PC-9 (cell line): ENCODE results near the gene RCSD1. TPM values are rescaled to one million over a fixed set of nuclear protein-coding genes. Genes with fewer than 3 reads are reported as not detected.
A peak's percentile ranks its signal among the peaks of the same experiment; 100 is the strongest.

Experiments
- BruUV-seq: library from RNA; stranded (reverse); fragments of 400-500 nt; replicated peaks from 2 replicates; lab custom pipeline; 2021; lab: Mats Ljungman, UMichigan
- CTCF ChIA-PET: fragments of 300-600 bp; sonication (Branson Sonifier 250); formaldehyde crosslinking; loops from one replicate; lab custom pipeline; 2022; ENCODE audit warnings: antibody characterized with exemption; lab: Charles Lee
- POLR2A ChIA-PET: fragments of 300-600 bp; sonication (Branson Sonifier 250); formaldehyde crosslinking; loops from one replicate; lab custom pipeline; 2022; ENCODE audit warnings: antibody characterized with exemption; ENCODE audit not compliant: unreplicated experiment; lab: Charles Lee
- DNase-seq, 2 experiments: peaks; one replicate each; pipeline versions ENCODE4 v3.0.0 to v3.0.0-alpha.2; 2015 to 2022; ENCODE audit warnings: mixed read lengths in 1 of 2
- H2AFZ ChIP-seq: fragments of 200-600 bp; sonication (generic); 2 replicates; pipeline ENCODE4 v1.8.1; 2017; ENCODE audit warnings: antibody characterized with exemption
- H3F3A ChIP-seq: fragments of 200-600 bp; sonication (generic); 2 replicates; pipeline ENCODE4 v1.8.1; 2017; ENCODE audit warnings: antibody characterized with exemption, mild to moderate bottlenecking, low read depth; ENCODE audit not compliant: insufficient read depth
- H3K27ac ChIP-seq: fragments of 200-600 bp; sonication (generic); 2 replicates; pipeline ENCODE4 v1.6.1; 2016; ENCODE audit warnings: mixed run types
- H3K27me3 ChIP-seq: fragments of 200-600 bp; sonication (generic); 2 replicates; pipeline ENCODE4 v1.6.1; 2016; ENCODE audit warnings: low read depth, mixed run types; ENCODE audit not compliant: insufficient read depth
- H3K36me3 ChIP-seq: fragments of 200-600 bp; sonication (generic); 2 replicates; pipeline ENCODE4 v1.6.1; 2016; ENCODE audit warnings: low read depth, mixed run types
- H3K4me1 ChIP-seq: fragments of 200-600 bp; sonication (generic); replicated peaks from 2 replicates; pipeline ENCODE4 v1.6.1; 2016; ENCODE audit warnings: mixed run types; ENCODE audit not compliant: insufficient read depth
- H3K4me2 ChIP-seq: fragments of 200-600 bp; sonication (generic); 2 replicates; pipeline ENCODE4 v1.6.1; 2017; ENCODE audit warnings: mixed run types
- H3K4me3 ChIP-seq: fragments of 200-600 bp; sonication (generic); 2 replicates; pipeline ENCODE4 v1.6.1; 2016; ENCODE audit warnings: mixed run types
- H3K79me2 ChIP-seq: fragments of 200-600 bp; sonication (generic); 2 replicates; pipeline ENCODE4 v1.6.1; 2017; ENCODE audit warnings: low read depth, mixed run types
- H3K9me2 ChIP-seq: fragments of 200-600 bp; sonication (generic); 2 replicates; pipeline ENCODE4 v1.8.1; 2017; ENCODE audit warnings: mild to moderate bottlenecking; ENCODE audit not compliant: insufficient read depth
- H3K9me3 ChIP-seq: fragments of 200-600 bp; sonication (generic); 2 replicates; pipeline ENCODE4 v1.8.1; 2016; ENCODE audit warnings: low read depth; ENCODE audit not compliant: insufficient read depth
- H4K20me1 ChIP-seq: fragments of 200-600 bp; sonication (generic); 2 replicates; pipeline ENCODE4 v1.8.1; 2017; ENCODE audit not compliant: insufficient read depth
- EZH2 ChIP-seq: fragments of 200-600 bp; sonication (generic); IDR thresholded peaks from 2 replicates; pipeline ENCODE4 v1.8.0; 2017; ENCODE audit warnings: antibody characterized with exemption, low read depth
- intact Hi-C: fragments of 100-400 bp; cut with micrococcal nuclease; formaldehyde crosslinking; loops from one replicate; pipeline ENCODE4 v1.10.0; 2022; ENCODE audit not compliant: unreplicated experiment
- total RNA-seq: library from RNA; stranded (reverse); gene quantifications from 2 replicates; pipeline ENCODE4 v1.2.3, GENCODE V29; 2021
- TF ChIP-seq, protein P1 (sequence below): fragments of 200-600 bp; sonication (generic); conservative IDR thresholded peaks from 2 replicates; pipeline ENCODE4 v1.6.1; 2017; ENCODE audit warnings: mixed run types, antibody characterized with exemption, mild to moderate bottlenecking, moderate library complexity

The RCSD1 gene
- total RNA-seq, 1 experiment from 2014 or later, result not detected

DNA sequence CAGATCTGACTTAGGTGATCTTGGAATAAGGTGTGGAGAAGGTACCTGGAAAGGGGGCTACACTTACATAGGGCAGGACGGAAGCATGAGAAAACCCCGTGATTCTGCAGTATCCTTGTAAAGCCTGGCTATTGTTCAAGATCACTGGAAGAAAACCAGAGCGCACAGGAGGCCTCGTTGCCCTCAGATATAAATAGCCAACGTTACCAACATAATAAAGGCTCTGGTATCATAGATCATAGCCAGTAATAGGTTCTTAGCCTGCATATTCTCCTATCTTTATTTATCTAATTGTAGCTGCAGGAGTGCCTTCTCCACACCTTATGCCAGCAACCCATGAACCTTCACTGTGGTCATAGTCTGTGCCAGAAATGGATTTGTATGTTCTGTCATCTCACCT, 55.8 kb downstream of the RCSD1 start:
- intact Hi-C loops, result loop anchor here (5.0 kb wide), 2 partner anchors 419 to 774 kb away; no protein-coding TSS in a partner anchor
- Histone ChIP-seq H3K36me3 (no peaks in the 10 kb centered on the region), H3K27ac (no peak overlapping the region), H3K4me3 (no peak overlapping the region), H3K79me2 (no peaks in the 10 kb centered on the region), H4K20me1 (no peaks in the 10 kb centered on the region), H3K4me2 (no peak overlapping the region), H2AFZ (no peak overlapping the region), H3F3A (0 out of 2 replicates have a peak, but pooled peaks cover 5% of the 10 kb centered on the region), H3K4me1 (peaks cover 13% of the 10 kb centered on the region), H3K9me3 (no peaks in the 10 kb centered on the region), H3K9me2 (no peaks in the 10 kb centered on the region), H3K27me3 (no peaks in the 10 kb centered on the region)
- POLR2A ChIA-PET, result no interaction called here
- DNase-seq, result no peak
- TF ChIP-seq, protein P1, sequence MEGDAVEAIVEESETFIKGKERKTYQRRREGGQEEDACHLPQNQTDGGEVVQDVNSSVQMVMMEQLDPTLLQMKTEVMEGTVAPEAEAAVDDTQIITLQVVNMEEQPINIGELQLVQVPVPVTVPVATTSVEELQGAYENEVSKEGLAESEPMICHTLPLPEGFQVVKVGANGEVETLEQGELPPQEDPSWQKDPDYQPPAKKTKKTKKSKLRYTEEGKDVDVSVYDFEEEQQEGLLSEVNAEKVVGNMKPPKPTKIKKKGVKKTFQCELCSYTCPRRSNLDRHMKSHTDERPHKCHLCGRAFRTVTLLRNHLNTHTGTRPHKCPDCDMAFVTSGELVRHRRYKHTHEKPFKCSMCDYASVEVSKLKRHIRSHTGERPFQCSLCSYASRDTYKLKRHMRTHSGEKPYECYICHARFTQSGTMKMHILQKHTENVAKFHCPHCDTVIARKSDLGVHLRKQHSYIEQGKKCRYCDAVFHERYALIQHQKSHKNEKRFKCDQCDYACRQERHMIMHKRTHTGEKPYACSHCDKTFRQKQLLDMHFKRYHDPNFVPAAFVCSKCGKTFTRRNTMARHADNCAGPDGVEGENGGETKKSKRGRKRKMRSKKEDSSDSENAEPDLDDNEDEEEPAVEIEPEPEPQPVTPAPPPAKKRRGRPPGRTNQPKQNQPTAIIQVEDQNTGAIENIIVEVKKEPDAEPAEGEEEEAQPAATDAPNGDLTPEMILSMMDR, result no peak
- no peak for TF ChIP-seq EZH2
- BruUV-seq, result no TSS peak
- CTCF ChIA-PET, result no interaction called here

- peak; percentile 63 for DNase-seq
- Histone ChIP-seq H3K27ac (no peak overlapping the region), H3F3A (0 out of 2 replicates have a peak, but pooled peaks cover 5% of the 10 kb centered on the region), H3K4me3 (no peak overlapping the region), H3K9me2 (no peaks in the 10 kb centered on the region), H3K79me2 (no peaks in the 10 kb centered on the region), H4K20me1 (no peaks in the 10 kb centered on the region), H3K36me3 (no peaks in the 10 kb centered on the region), H3K4me2 (no peak overlapping the region), H2AFZ (no peak overlapping the region), H3K9me3 (no peaks in the 10 kb centered on the region), H3K4me1 (peaks cover 13% of the 10 kb centered on the region), H3K27me3 (no peaks in the 10 kb centered on the region)
- intact Hi-C loops, result loop anchor here (1.0 to 5.0 kb wide), 6 partner anchors 88 to 776 kb away; no protein-coding TSS in a partner anchor
- ChIA-PET POLR2A (interaction anchor here (0.6 kb wide), 1 partner anchor 102 kb away, joined by 4 read pairs; no protein-coding TSS in a partner anchor), CTCF (interaction anchor here (0.6 to 1.6 kb wide), 3 partner anchors 87 to 138 kb away, joined by 3 to 5 read pairs (median 3); no protein-coding TSS in a partner anchor)
- TF ChIP-seq, protein P1, result peak; percentile 95
- TF ChIP-seq EZH2, result no peak
- no TSS peak for BruUV-seq
Measured at GRCh38 chr1:167687919-167688519, 58.0 kb downstream of the RCSD1 start.

GRCh38 chr1:167689567-167689920, 59.5 kb downstream of the RCSD1 start:
- Histone ChIP-seq H3K9me3 (no peaks in the 10 kb centered on the region), H2AFZ (no peak overlapping the region), H3F3A (0 out of 2 replicates have a peak, but pooled peaks cover 5% of the 10 kb centered on the region), H3K79me2 (no peaks in the 10 kb centered on the region), H3K27me3 (no peaks in the 10 kb centered on the region), H3K4me3 (no peak overlapping the region), H3K36me3 (no peaks in the 10 kb centered on the region), H3K9me2 (no peaks in the 10 kb centered on the region), H3K4me1 (peaks cover 13% of the 10 kb centered on the region), H3K4me2 (0 out of 2 replicates have a peak overlapping the region, but pooled peaks have one; percentile 2), H4K20me1 (no peaks in the 10 kb centered on the region), H3K27ac (no peak overlapping the region)
- ChIA-PET CTCF (no interaction called here), POLR2A (no interaction called here)
- intact Hi-C loops, result loop anchor here (2.0 to 5.0 kb wide), 3 partner anchors 247 to 777 kb away; no protein-coding TSS in a partner anchor
- BruUV-seq, result no TSS peak
- DNase-seq, result no peak
- TF ChIP-seq EZH2, result no peak
- TF ChIP-seq, protein P1, result no peak
